ENCODE measurements around the gene FAM163B. TPM values are rescaled to one million over a fixed set of nuclear protein-coding genes. Genes with fewer than 3 reads are reported as not detected.

FAM163B gene
- total RNA-seq, 2 experiments from 2014 or later: not detected

- no peak for TF ChIP-seq CTCF (IDR thresholded peaks at IDR 0.05)
- ATAC-seq (no peak), DNase-seq (no peak)
- ChIA-PET POLR2A (no interaction called here), CTCF (interaction anchor here (1.0 kb wide), 1 partner anchor 160 kb away, joined by 3 read pairs; no protein-coding TSS in a partner anchor)
- Mint-ChIP-seq H3K27me3 (peaks cover 38% of the 10 kb centered on the region), H3K4me3 (no peak overlapping the region), H3K27ac (no peak overlapping the region), H3K36me3 (ENCODE audit: low read depth) (no peaks in the 10 kb centered on the region), H3K9me3 (no peaks in the 10 kb centered on the region), H3K4me1 (ENCODE audit: low read depth) (peaks cover 2% of the 10 kb centered on the region)
- intact Hi-C loops (cut with micrococcal nuclease): no loop called here
Measured at GRCh38 chr9:133583111-133583510, 26.1 kb downstream of the FAM163B start.

- intact Hi-C loops (cut with micrococcal nuclease): no loop called here
- DNase-seq (no peak), ATAC-seq (no peak)
- no peak overlapping the region for H3K4me3 Mint-ChIP-seq
- H3K27me3 Mint-ChIP-seq: peaks cover 39% of the 10 kb centered on the region
- TF ChIP-seq CTCF (IDR thresholded peaks at IDR 0.05): no peak
- CTCF ChIA-PET: interaction anchor here (1.0 kb wide), 1 partner anchor 161 kb away, joined by 3 read pairs; no protein-coding TSS in a partner anchor
- H3K27ac Mint-ChIP-seq: no peak overlapping the region
- no peaks in the 10 kb centered on the region for H3K9me3 Mint-ChIP-seq
- H3K4me1 Mint-ChIP-seq (ENCODE audit: low read depth): peaks cover 2% of the 10 kb centered on the region
- H3K36me3 Mint-ChIP-seq (ENCODE audit: low read depth): no peaks in the 10 kb centered on the region
- POLR2A ChIA-PET: no interaction called here
Measured at GRCh38 chr9:133582501-133583045, 26.6 kb downstream of the FAM163B start.

- TF ChIP-seq CTCF (IDR thresholded peaks at IDR 0.05): no peak
- CTCF ChIA-PET: interaction anchor here (0.9 to 1.5 kb wide), 3 partner anchors 9 to 161 kb away, joined by 3 read pairs; no protein-coding TSS in a partner anchor
- Mint-ChIP-seq H3K4me1 (ENCODE audit: low read depth) (peaks cover 5% of the 10 kb centered on the region), H3K36me3 (ENCODE audit: low read depth) (no peaks in the 10 kb centered on the region), H3K27ac (no peak overlapping the region), H3K27me3 (peaks cover 42% of the 10 kb centered on the region), H3K9me3 (no peaks in the 10 kb centered on the region), H3K4me3 (no peak overlapping the region)
- POLR2A ChIA-PET: no interaction called here
- ATAC-seq (no peak), DNase-seq (no peak)
- intact Hi-C loops (cut with micrococcal nuclease): no loop called here
Measured at GRCh38 chr9:133581513-133582343, 27.5 kb downstream of the FAM163B start.

- intact Hi-C loops (cut with micrococcal nuclease): no loop called here
- no peaks in the 10 kb centered on the region for H3K9me3 Mint-ChIP-seq
- no peak overlapping the region for H3K27ac Mint-ChIP-seq
- ChIA-PET POLR2A (interaction anchor here (0.8 kb wide), 1 partner anchor 78 kb away, joined by 3 read pairs; no protein-coding TSS in a partner anchor), CTCF (interaction anchor here (1.3 to 1.5 kb wide), 2 partner anchors 10 to 47 kb away, joined by 3 read pairs; no protein-coding TSS in a partner anchor)
- peaks cover 6% of the 10 kb centered on the region for H3K4me1 Mint-ChIP-seq (ENCODE audit: low read depth)
- no peak for TF ChIP-seq CTCF (IDR thresholded peaks at IDR 0.05)
- no peak overlapping the region for H3K4me3 Mint-ChIP-seq
- H3K27me3 Mint-ChIP-seq: peaks cover 44% of the 10 kb centered on the region
- DNase-seq (no peak), ATAC-seq (no peak)
- H3K36me3 Mint-ChIP-seq (ENCODE audit: low read depth): no peaks in the 10 kb centered on the region
Measured at GRCh38 chr9:133581011-133581410, 28.2 kb downstream of the FAM163B start.

- Mint-ChIP-seq H3K36me3 (ENCODE audit: low read depth) (no peaks in the 10 kb centered on the region), H3K4me1 (ENCODE audit: low read depth) (peaks cover 6% of the 10 kb centered on the region), H3K27ac (no peak overlapping the region), H3K4me3 (no peak overlapping the region), H3K27me3 (peaks cover 41% of the 10 kb centered on the region), H3K9me3 (no peaks in the 10 kb centered on the region)
- DNase-seq: no peak
- no peak for TF ChIP-seq CTCF (IDR thresholded peaks at IDR 0.05)
- POLR2A ChIA-PET: interaction anchor here (0.8 kb wide), 1 partner anchor 79 kb away, joined by 3 read pairs; no protein-coding TSS in a partner anchor
- CTCF ChIA-PET: interaction anchor here (1.3 kb wide), 1 partner anchor 11 kb away, joined by 3 read pairs; no protein-coding TSS in a partner anchor
- no peak for ATAC-seq
- intact Hi-C loops (cut with micrococcal nuclease): no loop called here
Measured at GRCh38 chr9:133580419-133580738, 28.8 kb downstream of the FAM163B start.
